Stimulated activated CD8-positive, alpha-beta memory T cell treated with anti-CD3 and anti-CD28 coated beads, Interleukin-2, amount 100 ng/mL, for 48 hours (primary cell): ENCODE results near the gene EPHA10.

Source experiments
- DNase-seq, 2 donors: peaks; one replicate each; pipeline ENCODE4 v3.0.0-alpha.2; 2020; ENCODE audit warnings: low read depth in 2 of 2

EPHA10 gene

GRCh38 chr1:37764888-37765441 lies at the start of gene EPHA10:
EPHA10 (minus strand) TSS chr1:37765120; CDS start chr1:37765066, 54 bp downstream.
- no peak for DNase-seq

GRCh38 chr1:37814252-37814651 lies 49.3 kb upstream of the EPHA10 start:
- DNase-seq = no peak

- no peak for DNase-seq
Observed at GRCh38 chr1:37813529-37814145, 48.7 kb upstream of the EPHA10 start.

GRCh38 chr1:37811027-37811655 lies 46.2 kb upstream of the EPHA10 start:
- DNase-seq = peak in 1 of 2 donors; percentile 48

GRCh38 chr1:37809942-37810341 lies 45.0 kb upstream of the EPHA10 start:
- DNase-seq = no peak

- DNase-seq = peak; percentile 26 to 30
Observed at GRCh38 chr1:37808369-37809319, 43.7 kb upstream of the EPHA10 start.

GRCh38 chr1:37807555-37808368 lies 42.8 kb upstream of the EPHA10 start, which contains the start of the genes C1orf122 and YRDC:
C1orf122 (plus strand) TSS chr1:37807790; CDS start chr1:37808405, 615 bp downstream.
YRDC (minus strand) TSS chr1:37808208; CDS start chr1:37808180, 28 bp downstream.
- DNase-seq = peak; percentile 89 to 92

- no peak for DNase-seq
Observed at GRCh38 chr1:37807220-37807554, 42.3 kb upstream of the EPHA10 start.

- no peak for DNase-seq
Observed at GRCh38 chr1:37802439-37802838, 37.5 kb upstream of the EPHA10 start.

GRCh38 chr1:37797750-37798345 lies 32.9 kb upstream of the EPHA10 start:
- no peak for DNase-seq

GRCh38 chr1:37795340-37796125 lies 30.6 kb upstream of the EPHA10 start:
- DNase-seq = peak; percentile 25 to 41

- DNase-seq = no peak
Observed at GRCh38 chr1:37794372-37795339, 29.7 kb upstream of the EPHA10 start.

GRCh38 chr1:37793773-37794371 lies 29.0 kb upstream of the EPHA10 start, which contains the start of gene MANEAL:
MANEAL (plus strand) TSS chr1:37793847; CDS start chr1:37794183, 336 bp downstream.
- peak in 1 of 2 donors; percentile 36 for DNase-seq

GRCh38 chr1:37792943-37793686 lies 28.2 kb upstream of the EPHA10 start:
- no peak for DNase-seq

GRCh38 chr1:37782491-37782890 lies 17.6 kb upstream of the EPHA10 start:
- DNase-seq = no peak

- DNase-seq = no peak
Observed at GRCh38 chr1:37778654-37779053, 13.7 kb upstream of the EPHA10 start.

- DNase-seq = no peak
Observed at GRCh38 chr1:37776946-37777516, 12.1 kb upstream of the EPHA10 start.
